HepG2 (cell line): ENCODE data around the gene NAALADL1. TPM values are rescaled to one million over a fixed set of nuclear protein-coding genes. Genes with fewer than 3 reads are reported as not detected.

ENCODE experiments used
- CERS6 ChIP-seq: sonication (generic); formaldehyde crosslinking; IDR thresholded peaks from 2 replicates; pipeline ENCODE4 v1.5.0; 2020; ENCODE audit warnings: missing genetic modification reagents
- CREM ChIP-seq, 2 experiments: sonication (generic) in 1 of 2; formaldehyde crosslinking in 1 of 2; IDR thresholded peaks; 2 replicates each; pipeline versions ENCODE4 v1.4.0 to v1.6.1; 2016 to 2020; ENCODE audit warnings: antibody characterized with exemption in 1 of 2, mild to moderate bottlenecking in 1 of 2, missing genetic modification reagents in 1 of 2
- FOXK1 ChIP-seq: sonication (generic); formaldehyde crosslinking; IDR thresholded peaks from 2 replicates; pipeline ENCODE4 v1.4.0; 2020; ENCODE audit warnings: low read depth, missing genetic modification reagents, borderline replicate concordance
- IRX3 ChIP-seq: sonication (generic); formaldehyde crosslinking; IDR thresholded peaks from 2 replicates; pipeline ENCODE4 v1.8.1; 2023; ENCODE audit warnings: mild to moderate bottlenecking, low read depth, missing genetic modification reagents, borderline replicate concordance
- KAT2B ChIP-seq: fragments of 150-350 bp; IDR thresholded peaks from 2 replicates; pipeline ENCODE4 v1.6.1; 2014; ENCODE audit warnings: low read depth, low read length, borderline replicate concordance
- MTA1 ChIP-seq: sonication (generic); formaldehyde crosslinking; IDR thresholded peaks from 2 replicates; pipeline ENCODE4 v1.4.0; 2020; ENCODE audit warnings: missing genetic modification reagents, mild to moderate bottlenecking, borderline replicate concordance
- PAX8 ChIP-seq: sonication (generic); formaldehyde crosslinking; IDR thresholded peaks from 2 replicates; pipeline ENCODE4 v1.8.0; 2022; ENCODE audit warnings: mild to moderate bottlenecking, missing genetic modification reagents, borderline replicate concordance
- SAFB2 ChIP-seq: sonication (generic); formaldehyde crosslinking; IDR thresholded peaks from 2 replicates; pipeline ENCODE4 v1.5.1; 2020; ENCODE audit warnings: missing genetic modification reagents, low read depth, mild to moderate bottlenecking, borderline replicate concordance
- SNAPC2 ChIP-seq: sonication (generic); formaldehyde crosslinking; IDR thresholded peaks from 2 replicates; pipeline ENCODE4 v1.8.1; 2022; ENCODE audit warnings: mild to moderate bottlenecking, missing genetic modification reagents
- ZBTB21 ChIP-seq: sonication (generic); formaldehyde crosslinking; IDR thresholded peaks from 2 replicates; pipeline ENCODE4 v1.4.0; 2020; ENCODE audit warnings: missing genetic modification reagents
- ZNF101 ChIP-seq: sonication (generic); formaldehyde crosslinking; IDR thresholded peaks from 2 replicates; pipeline ENCODE4 v1.4.0; 2020; ENCODE audit warnings: mild to moderate bottlenecking, low read depth, missing genetic modification reagents, borderline replicate concordance
- ZNF24 ChIP-seq: fragments of 450-650 bp; IDR thresholded peaks from 2 replicates; pipeline ENCODE4 v1.6.1; 2017; ENCODE audit warnings: antibody characterized with exemption, mild to moderate bottlenecking
- ZNF430 ChIP-seq: sonication (generic); formaldehyde crosslinking; IDR thresholded peaks from 2 replicates; pipeline ENCODE4 v1.9.0; 2021; ENCODE audit warnings: mild to moderate bottlenecking, missing genetic modification reagents
- polyA plus RNA-seq, 8 experiments: library from polyadenylated mRNA; depleted of rRNA in 3 of 8; stranded (reverse) in 7 of 8; unstranded in 1 of 8; fragments of >200 nt; fragmentation: Illumina TruSeq in 4 of 8; extraction: Trizol in 4 of 8; gene quantifications; 2 replicates each; pipeline versions ENCODE4 v1.2.1 to v1.2.3, GENCODE V29; 2011 to 2016; ENCODE audit warnings: low read depth in 4 of 8, missing spikeins in 1 of 8, mixed read lengths in 1 of 8; ENCODE audit not compliant: insufficient read depth in 1 of 8
- total RNA-seq, 5 experiments: library from RNA; depleted of rRNA; stranded (reverse); fragments of >200 nt; fragmentation: Illumina TruSeq; extraction: Trizol; gene quantifications; 2 replicates each; pipeline ENCODE4 v1.2.3, GENCODE V29; 2016; ENCODE audit warnings: low read depth in 1 of 5
- TF ChIP-seq, protein P1 (sequence below), 2 experiments: sonication (generic) in 1 of 2; formaldehyde crosslinking in 1 of 2; IDR thresholded peaks; 2 replicates each; pipeline versions ENCODE4 v1.4.0 to v1.6.1; 2018 to 2020; ENCODE audit warnings: missing genetic modification reagents in 2 of 2, borderline replicate concordance in 1 of 2, low read depth in 1 of 2, mild to moderate bottlenecking in 1 of 2, missing biosample characterization in 1 of 2
- TF ChIP-seq, protein P2 (sequence below): sonication (generic); formaldehyde crosslinking; IDR thresholded peaks from 2 replicates; pipeline ENCODE4 v1.4.0; 2020; ENCODE audit warnings: missing genetic modification reagents, mild to moderate bottlenecking, borderline replicate concordance
- TF ChIP-seq, protein P3 (sequence below): sonication (generic); formaldehyde crosslinking; IDR thresholded peaks from 2 replicates; pipeline ENCODE4 v1.9.0; 2021; ENCODE audit warnings: missing genetic modification reagents, borderline replicate concordance
- TF ChIP-seq, protein P4 (sequence below): sonication (generic); formaldehyde crosslinking; IDR thresholded peaks from 2 replicates; pipeline ENCODE4 v1.4.0; 2020; ENCODE audit warnings: missing genetic modification reagents
- TF ChIP-seq, protein P5 (sequence below): sonication (generic); formaldehyde crosslinking; IDR thresholded peaks from 2 replicates; pipeline ENCODE4 v1.4.0; 2020; ENCODE audit warnings: mild to moderate bottlenecking, missing genetic modification reagents

The NAALADL1 gene
- total and polyA plus RNA-seq, 2 of the 13 experiments (the other 11 are each of a cell fraction or from before 2014, with no cell fraction given) = 9.3 to 33.9 TPM

- TF ChIP-seq, protein P1, sequence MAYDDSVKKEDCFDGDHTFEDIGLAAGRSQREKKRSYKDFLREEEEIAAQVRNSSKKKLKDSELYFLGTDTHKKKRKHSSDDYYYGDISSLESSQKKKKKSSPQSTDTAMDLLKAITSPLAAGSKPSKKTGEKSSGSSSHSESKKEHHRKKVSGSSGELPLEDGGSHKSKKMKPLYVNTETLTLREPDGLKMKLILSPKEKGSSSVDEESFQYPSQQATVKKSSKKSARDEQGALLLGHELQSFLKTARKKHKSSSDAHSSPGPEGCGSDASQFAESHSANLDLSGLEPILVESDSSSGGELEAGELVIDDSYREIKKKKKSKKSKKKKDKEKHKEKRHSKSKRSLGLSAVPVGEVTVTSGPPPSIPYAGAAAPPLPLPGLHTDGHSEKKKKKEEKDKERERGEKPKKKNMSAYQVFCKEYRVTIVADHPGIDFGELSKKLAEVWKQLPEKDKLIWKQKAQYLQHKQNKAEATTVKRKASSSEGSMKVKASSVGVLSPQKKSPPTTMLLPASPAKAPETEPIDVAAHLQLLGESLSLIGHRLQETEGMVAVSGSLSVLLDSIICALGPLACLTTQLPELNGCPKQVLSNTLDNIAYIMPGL (CRISPR knock-in tag; IDR thresholded peaks at IDR 0.05; ENCODE audit: borderline replicate concordance in 1 of 2, low read depth in 1 of 2) = peak; percentile 41 to 55
- no peak for TF ChIP-seq ZBTB21
- TF ChIP-seq MTA1 (CRISPR knock-in tag) = 0 out of 2 replicates have a peak, but pooled peaks have one; percentile 32
- no peak for TF ChIP-seq ZNF101
- no peak; the same call in 1 of the 2 replicates for TF ChIP-seq PAX8
- TF ChIP-seq KAT2B = no peak
- peak; percentile 51 for TF ChIP-seq CREM (IDR thresholded peaks at IDR 0.05)
- TF ChIP-seq CREM (CRISPR knock-in tag; IDR thresholded peaks at IDR 0.05) = no peak
- TF ChIP-seq, protein P2, sequence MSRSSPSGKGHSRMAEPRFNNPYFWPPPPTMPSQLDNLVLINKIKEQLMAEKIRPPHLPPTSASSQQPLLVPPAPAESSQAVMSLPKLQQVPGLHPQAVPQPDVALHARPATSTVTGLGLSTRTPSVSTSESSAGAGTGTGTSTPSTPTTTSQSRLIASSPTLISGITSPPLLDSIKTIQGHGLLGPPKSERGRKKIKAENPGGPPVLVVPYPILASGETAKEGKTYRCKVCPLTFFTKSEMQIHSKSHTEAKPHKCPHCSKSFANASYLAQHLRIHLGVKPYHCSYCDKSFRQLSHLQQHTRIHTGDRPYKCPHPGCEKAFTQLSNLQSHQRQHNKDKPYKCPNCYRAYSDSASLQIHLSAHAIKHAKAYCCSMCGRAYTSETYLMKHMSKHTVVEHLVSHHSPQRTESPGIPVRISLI = no peak
- peak; percentile 49; the same call in 1 of the 2 replicates for TF ChIP-seq FOXK1 (CRISPR knock-in tag)
- TF ChIP-seq, protein P3, sequence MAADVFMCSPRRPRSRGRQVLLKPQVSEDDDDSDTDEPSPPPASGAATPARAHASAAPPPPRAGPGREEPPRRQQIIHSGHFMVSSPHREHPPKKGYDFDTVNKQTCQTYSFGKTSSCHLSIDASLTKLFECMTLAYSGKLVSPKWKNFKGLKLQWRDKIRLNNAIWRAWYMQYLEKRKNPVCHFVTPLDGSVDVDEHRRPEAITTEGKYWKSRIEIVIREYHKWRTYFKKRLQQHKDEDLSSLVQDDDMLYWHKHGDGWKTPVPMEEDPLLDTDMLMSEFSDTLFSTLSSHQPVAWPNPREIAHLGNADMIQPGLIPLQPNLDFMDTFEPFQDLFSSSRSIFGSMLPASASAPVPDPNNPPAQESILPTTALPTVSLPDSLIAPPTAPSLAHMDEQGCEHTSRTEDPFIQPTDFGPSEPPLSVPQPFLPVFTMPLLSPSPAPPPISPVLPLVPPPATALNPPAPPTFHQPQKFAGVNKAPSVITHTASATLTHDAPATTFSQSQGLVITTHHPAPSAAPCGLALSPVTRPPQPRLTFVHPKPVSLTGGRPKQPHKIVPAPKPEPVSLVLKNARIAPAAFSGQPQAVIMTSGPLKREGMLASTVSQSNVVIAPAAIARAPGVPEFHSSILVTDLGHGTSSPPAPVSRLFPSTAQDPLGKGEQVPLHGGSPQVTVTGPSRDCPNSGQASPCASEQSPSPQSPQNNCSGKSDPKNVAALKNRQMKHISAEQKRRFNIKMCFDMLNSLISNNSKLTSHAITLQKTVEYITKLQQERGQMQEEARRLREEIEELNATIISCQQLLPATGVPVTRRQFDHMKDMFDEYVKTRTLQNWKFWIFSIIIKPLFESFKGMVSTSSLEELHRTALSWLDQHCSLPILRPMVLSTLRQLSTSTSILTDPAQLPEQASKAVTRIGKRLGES (CRISPR knock-in tag) = no peak
- TF ChIP-seq, protein P4, sequence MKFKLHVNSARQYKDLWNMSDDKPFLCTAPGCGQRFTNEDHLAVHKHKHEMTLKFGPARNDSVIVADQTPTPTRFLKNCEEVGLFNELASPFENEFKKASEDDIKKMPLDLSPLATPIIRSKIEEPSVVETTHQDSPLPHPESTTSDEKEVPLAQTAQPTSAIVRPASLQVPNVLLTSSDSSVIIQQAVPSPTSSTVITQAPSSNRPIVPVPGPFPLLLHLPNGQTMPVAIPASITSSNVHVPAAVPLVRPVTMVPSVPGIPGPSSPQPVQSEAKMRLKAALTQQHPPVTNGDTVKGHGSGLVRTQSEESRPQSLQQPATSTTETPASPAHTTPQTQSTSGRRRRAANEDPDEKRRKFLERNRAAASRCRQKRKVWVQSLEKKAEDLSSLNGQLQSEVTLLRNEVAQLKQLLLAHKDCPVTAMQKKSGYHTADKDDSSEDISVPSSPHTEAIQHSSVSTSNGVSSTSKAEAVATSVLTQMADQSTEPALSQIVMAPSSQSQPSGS (CRISPR knock-in tag) = peak; percentile 62; the same call in 1 of the 2 replicates
- TF ChIP-seq CERS6 (CRISPR knock-in tag) = no peak
- TF ChIP-seq ZNF24 = no peak
- TF ChIP-seq SAFB2 (CRISPR knock-in tag) = peak; percentile 61; the same call in 1 of the 2 replicates
- peak; percentile 38; the same call in 1 of the 2 replicates for TF ChIP-seq ZNF430 (CRISPR knock-in tag)
- TF ChIP-seq, protein P5, sequence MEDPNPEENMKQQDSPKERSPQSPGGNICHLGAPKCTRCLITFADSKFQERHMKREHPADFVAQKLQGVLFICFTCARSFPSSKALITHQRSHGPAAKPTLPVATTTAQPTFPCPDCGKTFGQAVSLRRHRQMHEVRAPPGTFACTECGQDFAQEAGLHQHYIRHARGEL (CRISPR knock-in tag) = no peak
- 0 out of 2 replicates have a peak, but pooled peaks have one; percentile 64 for TF ChIP-seq SNAPC2 (CRISPR knock-in tag)
- TF ChIP-seq IRX3 (CRISPR knock-in tag) = 0 out of 2 replicates have a peak, but pooled peaks have one; percentile 72
Observed at GRCh38 chr11:65040847-65041622, 17.3 kb downstream of the NAALADL1 start, which contains the start of gene SAC3D1 (continued).
